Right atrium auricular region (tissue), 2 donors: ENCODE measurements around the gene TBATA. TPM values are rescaled to one million over a fixed set of nuclear protein-coding genes. Genes with fewer than 3 reads are reported as not detected.
A peak's percentile ranks its signal among the peaks of the same experiment; 100 is the strongest.
"Not testable (repeated sequence)": the region's sequence is repeated elsewhere in the genome, so short reads cannot be mapped to it uniquely, and the experiment has no call there.

Source experiments
- DNase-seq: peaks from one replicate; pipeline ENCODE4 v3.0.0-alpha.2; 2019; ENCODE audit warnings: low spot score
- H3K27ac ChIP-seq, 2 donors: fragments of 200-600 bp; sonication (generic); 1 replicate in 1 of 2; 2 replicates in 1 of 2; pipeline ENCODE4 v1.5.1; 2016 to 2019
- H3K27me3 ChIP-seq, 2 donors: fragments of 200-600 bp; sonication (generic); one replicate each; pipeline versions ENCODE4 v1.5.1 to v1.6.0; 2017 to 2019
- H3K36me3 ChIP-seq: fragments of 200-600 bp; sonication (generic); one replicate; pipeline ENCODE4 v1.5.1; 2016
- H3K4me1 ChIP-seq, 2 donors: fragments of 200-600 bp; sonication (generic); one replicate each; pipeline versions ENCODE4 v1.5.1 to v1.6.0; 2017 to 2019
- H3K4me3 ChIP-seq, 2 donors: fragments of 200-600 bp; sonication (generic); 1 replicate in 1 of 2; 2 replicates in 1 of 2; pipeline ENCODE4 v1.5.1; 2017 to 2019; ENCODE audit warnings: mild to moderate bottlenecking in 1 of 2, moderate library complexity in 1 of 2
- H3K9me3 ChIP-seq, 2 donors: fragments of 200-600 bp; sonication (generic); one replicate each; pipeline ENCODE4 v1.5.1; 2019
- total RNA-seq, 2 donors: library from RNA; depleted of rRNA; stranded (reverse); fragments of >200 nt; gene quantifications; one replicate each; pipeline ENCODE4 v1.1.0, GENCODE V29; 2016
- TF ChIP-seq, protein P1 (sequence below), 2 donors: fragments of 200-600 bp; sonication (generic); IDR thresholded peaks; one replicate each; pipeline ENCODE4 v1.5.1; 2019; ENCODE audit warnings: antibody characterized with exemption in 2 of 2

TBATA gene
- total RNA-seq, 2 donors from 2014 or later, result not detected

DNA sequence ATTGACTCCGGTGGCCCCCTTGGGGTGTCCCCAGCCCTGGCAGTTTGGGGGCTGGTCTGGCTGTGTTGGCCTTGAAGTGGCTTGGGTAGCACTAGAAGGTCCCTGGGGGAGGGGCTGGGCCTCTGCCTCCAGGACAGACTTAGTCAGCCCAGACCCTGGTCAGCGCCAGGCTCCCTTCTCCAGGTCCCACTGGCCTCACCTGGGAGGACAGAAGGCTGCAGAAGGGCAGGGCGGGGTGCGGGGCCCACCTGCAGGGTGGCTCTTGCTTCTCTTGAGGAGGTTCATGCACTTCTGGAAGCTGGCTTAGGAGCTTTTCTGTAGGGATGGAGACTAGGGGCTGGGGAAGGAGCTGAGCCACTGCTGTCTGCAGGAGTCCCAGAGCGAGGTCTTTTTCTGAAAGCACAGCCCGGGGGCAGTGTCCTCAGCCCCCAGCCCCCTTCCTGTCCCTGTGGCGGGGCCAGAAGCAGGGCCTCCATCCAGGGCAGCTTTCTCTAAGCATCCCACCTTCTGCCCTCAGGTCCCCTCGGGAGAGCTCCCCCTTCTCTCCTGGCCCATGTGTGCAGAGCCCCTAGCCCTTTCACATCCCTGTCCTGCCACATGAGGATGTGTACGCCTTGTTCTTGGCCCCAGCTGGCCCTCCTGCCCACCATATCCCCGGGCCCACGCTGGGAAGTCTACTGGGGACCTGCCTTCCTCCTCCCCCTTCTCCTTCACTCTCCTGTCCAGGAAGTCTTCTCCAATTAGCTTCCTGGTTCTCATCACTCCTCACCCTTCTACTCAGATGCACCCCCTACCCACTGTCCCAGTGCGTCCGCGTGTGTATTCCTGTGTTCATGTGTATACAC is 11.0 kb downstream of the TBATA start:
- H3K9me3 ChIP-seq, result no peaks in the 10 kb centered on the region
- H3K4me3 ChIP-seq, result no peak overlapping the region
- peak; percentile 47 for DNase-seq
- no peaks in the 10 kb centered on the region for H3K27me3 ChIP-seq
- no peaks in the 10 kb centered on the region for H3K36me3 ChIP-seq
- TF ChIP-seq, protein P1, sequence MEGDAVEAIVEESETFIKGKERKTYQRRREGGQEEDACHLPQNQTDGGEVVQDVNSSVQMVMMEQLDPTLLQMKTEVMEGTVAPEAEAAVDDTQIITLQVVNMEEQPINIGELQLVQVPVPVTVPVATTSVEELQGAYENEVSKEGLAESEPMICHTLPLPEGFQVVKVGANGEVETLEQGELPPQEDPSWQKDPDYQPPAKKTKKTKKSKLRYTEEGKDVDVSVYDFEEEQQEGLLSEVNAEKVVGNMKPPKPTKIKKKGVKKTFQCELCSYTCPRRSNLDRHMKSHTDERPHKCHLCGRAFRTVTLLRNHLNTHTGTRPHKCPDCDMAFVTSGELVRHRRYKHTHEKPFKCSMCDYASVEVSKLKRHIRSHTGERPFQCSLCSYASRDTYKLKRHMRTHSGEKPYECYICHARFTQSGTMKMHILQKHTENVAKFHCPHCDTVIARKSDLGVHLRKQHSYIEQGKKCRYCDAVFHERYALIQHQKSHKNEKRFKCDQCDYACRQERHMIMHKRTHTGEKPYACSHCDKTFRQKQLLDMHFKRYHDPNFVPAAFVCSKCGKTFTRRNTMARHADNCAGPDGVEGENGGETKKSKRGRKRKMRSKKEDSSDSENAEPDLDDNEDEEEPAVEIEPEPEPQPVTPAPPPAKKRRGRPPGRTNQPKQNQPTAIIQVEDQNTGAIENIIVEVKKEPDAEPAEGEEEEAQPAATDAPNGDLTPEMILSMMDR (IDR thresholded peaks at IDR 0.05), result no peak
- no peak overlapping the region for H3K27ac ChIP-seq
- no peaks in the 10 kb centered on the region for H3K4me1 ChIP-seq

DNA sequence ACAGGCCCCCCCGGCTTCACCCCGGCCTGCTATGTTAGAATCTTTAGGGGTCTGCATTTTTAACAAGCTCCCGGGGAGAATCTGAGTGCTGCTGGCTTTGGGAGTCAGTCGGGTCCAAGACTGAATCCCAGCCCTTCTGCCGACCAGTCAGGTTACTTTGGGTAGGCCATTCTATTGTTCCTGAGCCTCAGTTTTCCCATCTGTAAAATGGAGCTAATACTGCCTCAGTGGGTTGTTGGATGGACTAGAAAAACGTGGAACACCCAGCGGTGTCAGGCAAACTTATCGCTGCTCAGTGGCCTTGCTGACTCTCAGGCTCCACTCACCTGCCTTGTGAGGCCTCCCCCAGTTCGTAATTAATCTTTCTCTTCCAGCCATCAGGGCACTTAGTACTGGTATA is 11.7 kb downstream of the TBATA start:
- Histone ChIP-seq H3K27me3 (no peaks in the 10 kb centered on the region), H3K4me3 (no peak overlapping the region), H3K4me1 (no peaks in the 10 kb centered on the region), H3K9me3 (no peaks in the 10 kb centered on the region), H3K27ac (no peak overlapping the region), H3K36me3 (no peaks in the 10 kb centered on the region)
- TF ChIP-seq, protein P1 (IDR thresholded peaks at IDR 0.05), result no peak
- DNase-seq, result no peak

DNA sequence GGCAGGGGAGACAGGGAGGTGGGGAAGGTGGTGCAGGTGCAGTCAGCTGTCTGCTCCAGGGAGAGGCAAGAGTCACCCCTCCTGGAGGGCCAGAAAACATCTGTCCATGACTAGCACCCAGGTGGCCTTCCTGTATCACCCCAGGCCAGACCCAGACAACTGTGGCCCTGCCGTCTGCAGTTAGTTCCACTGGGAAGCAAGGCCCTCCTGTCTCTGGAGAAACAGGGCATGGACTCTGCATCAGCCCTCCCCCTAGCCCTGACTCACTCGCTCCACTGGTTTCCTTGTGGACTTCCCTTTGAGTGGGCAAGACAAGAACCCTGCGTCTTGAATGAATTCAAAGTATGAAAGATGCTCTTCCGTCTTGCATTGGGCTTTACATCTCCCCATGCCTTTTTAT is 12.6 kb downstream of the TBATA start:
- Histone ChIP-seq H3K9me3 (no peaks in the 10 kb centered on the region), H3K4me3 (no peak overlapping the region), H3K36me3 (no peaks in the 10 kb centered on the region), H3K27ac (no peak overlapping the region), H3K27me3 (no peaks in the 10 kb centered on the region), H3K4me1 (no peaks in the 10 kb centered on the region)
- peak; percentile 49 for DNase-seq
- TF ChIP-seq, protein P1 (IDR thresholded peaks at IDR 0.05), result no peak

DNA sequence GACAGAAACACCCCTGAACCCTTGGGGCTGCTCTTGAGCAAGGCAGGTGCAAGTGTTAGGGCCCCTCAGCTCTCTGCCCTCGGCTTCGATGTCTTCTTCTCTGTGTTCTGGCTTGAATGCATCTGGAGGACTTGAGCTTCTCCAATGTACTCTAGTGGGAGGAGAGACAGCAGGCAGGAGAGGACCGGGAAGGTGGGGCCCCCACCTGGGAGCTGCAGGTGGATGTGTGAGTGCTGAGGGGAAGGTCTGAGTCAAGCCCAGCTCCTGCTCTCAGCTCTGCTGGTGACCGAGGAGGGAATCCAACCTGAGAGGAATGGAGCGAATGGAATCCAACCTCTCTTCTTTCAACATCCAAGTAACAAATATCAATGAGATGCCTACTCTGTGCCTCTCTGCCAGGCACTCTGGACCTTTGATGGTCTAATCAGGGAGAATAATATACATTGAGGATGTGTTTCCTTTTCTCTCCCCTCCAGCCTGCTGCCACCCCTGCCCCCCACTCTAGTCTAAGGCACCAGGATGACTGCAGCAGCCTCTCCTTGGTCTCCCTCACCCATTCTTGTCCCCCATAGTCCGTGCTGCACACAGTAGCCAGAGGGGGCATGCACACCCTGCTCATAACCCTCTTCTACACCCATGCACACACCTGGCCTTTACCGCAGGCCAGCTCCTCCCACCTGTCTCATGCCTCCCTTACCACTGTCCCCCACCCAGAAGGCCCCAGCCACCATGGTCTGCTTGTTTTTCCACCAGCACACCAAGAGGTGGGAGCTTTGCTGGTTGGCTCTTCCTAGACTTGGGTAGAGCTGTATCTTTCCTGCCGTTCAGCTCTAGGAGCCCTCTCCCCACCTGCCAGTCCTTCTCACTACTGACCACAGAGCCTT is 13.6 kb downstream of the TBATA start:
- no peak overlapping the region for H3K4me3 ChIP-seq
- H3K9me3 ChIP-seq, result no peaks in the 10 kb centered on the region
- DNase-seq, result peak; percentile 40
- no peaks in the 10 kb centered on the region for H3K27me3 ChIP-seq
- H3K27ac ChIP-seq, result no peak overlapping the region
- TF ChIP-seq, protein P1 (IDR thresholded peaks at IDR 0.05), result no peak
- no peaks in the 10 kb centered on the region for H3K36me3 ChIP-seq
- no peaks in the 10 kb centered on the region for H3K4me1 ChIP-seq

DNA sequence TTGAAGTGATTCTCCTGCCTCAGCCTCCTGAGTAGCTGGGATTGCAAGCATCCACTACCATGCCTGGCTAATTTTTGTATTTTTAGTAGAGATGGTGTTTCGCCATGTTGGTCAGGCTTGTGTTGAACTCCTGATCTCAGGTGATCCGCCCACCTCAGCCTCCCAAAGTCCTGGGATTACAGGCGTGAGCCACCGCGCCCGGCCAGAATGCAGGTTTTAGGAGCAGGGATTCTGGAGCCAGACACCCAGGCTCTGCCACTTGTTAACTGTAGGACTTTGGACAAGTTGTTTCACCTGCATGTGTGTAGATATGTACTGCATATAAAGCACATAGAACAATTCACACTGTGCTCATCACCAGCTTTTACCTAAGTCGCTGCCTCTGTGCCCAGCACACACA is 14.7 kb downstream of the TBATA start:
- DNase-seq, H3K27ac ChIP-seq, H3K4me3 ChIP-seq, H3K27me3 ChIP-seq, H3K4me1 ChIP-seq, H3K9me3 ChIP-seq, H3K36me3 ChIP-seq: not testable (repeated sequence)

DNA sequence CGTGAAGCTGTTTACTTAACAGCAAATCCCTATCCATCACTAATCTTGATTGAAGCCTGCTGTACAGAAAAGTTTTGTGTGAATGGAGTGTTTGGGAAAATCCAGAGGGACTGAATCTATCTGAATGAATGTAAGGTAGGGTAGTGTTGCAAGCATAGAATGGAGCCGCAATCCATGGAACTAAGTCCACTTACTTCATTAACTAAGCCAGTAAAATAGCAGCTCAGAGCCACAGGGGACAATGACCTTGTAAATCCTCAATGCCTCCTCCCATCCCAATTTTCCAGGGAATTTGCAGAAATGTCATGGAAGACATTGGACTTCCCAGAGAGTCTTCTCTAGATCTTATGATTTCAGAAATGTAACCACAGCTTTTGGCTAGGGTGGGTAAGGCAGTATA is 15.2 kb downstream of the TBATA start:
- no peak overlapping the region for H3K4me3 ChIP-seq
- no peaks in the 10 kb centered on the region for H3K36me3 ChIP-seq
- H3K4me1 ChIP-seq, result no peaks in the 10 kb centered on the region
- DNase-seq, result no peak
- H3K27ac ChIP-seq, result no peak overlapping the region
- no peaks in the 10 kb centered on the region for H3K9me3 ChIP-seq
- no peaks in the 10 kb centered on the region for H3K27me3 ChIP-seq
- TF ChIP-seq, protein P1 (IDR thresholded peaks at IDR 0.05), result no peak
